Endothelial cell of umbilical vein (primary cell): ENCODE results near the gene SKI. TPM values are rescaled to one million over a fixed set of nuclear protein-coding genes. Genes with fewer than 3 reads are reported as not detected.

ENCODE experiments used
- BruUV-seq: library from RNA; stranded (reverse); fragments of 400-500 nt; replicated peaks from 2 replicates; lab custom pipeline; 2021; lab: Mats Ljungman, UMichigan
- CTCF ChIA-PET: fragments of 300-600, 350-600 bp; sonication (Branson Sonifier 250); formaldehyde crosslinking; loops from one replicate; lab custom pipeline; 2021; ENCODE audit warnings: antibody characterized with exemption, inconsistent platforms; lab: Charles Lee
- POLR2A ChIA-PET: fragments of 300-600, 350-600 bp; sonication (Branson Sonifier 250); formaldehyde crosslinking; loops from one replicate; lab custom pipeline; 2021; ENCODE audit warnings: antibody characterized with exemption, inconsistent platforms; lab: Charles Lee
- DNase-seq: peaks from one replicate; pipeline ENCODE4 v3.0.0-alpha.2; 2011; ENCODE audit warnings: low read depth, low spot score
- FAIRE-seq: peaks from 2 replicates; lab custom pipeline; 2011; peaks lifted over from hg19 to GRCh38; lab: Jason Lieb, UNC
- H2AFZ ChIP-seq: 2 replicates; pipeline ENCODE4 v1.6.0; 2012; ENCODE audit warnings: low read depth, low read length, control low read depth, inconsistent platforms
- H3K27ac ChIP-seq: 2 replicates; pipeline ENCODE4 v1.5.1; 2011; ENCODE audit warnings: low read depth, mild to moderate bottlenecking, control low read depth, low read length, moderate library complexity; ENCODE audit not compliant: insufficient read depth
- H3K27me3 ChIP-seq, 2 experiments: 2 replicates each; pipeline versions ENCODE4 v1.6.0 to v1.6.1; 2011; ENCODE audit warnings: low read length in 2 of 2, mixed read lengths in 1 of 2; ENCODE audit not compliant: control insufficient read depth in 2 of 2, insufficient read depth in 2 of 2
- H3K36me3 ChIP-seq, 2 experiments: 2 replicates in 1 of 2; 3 replicates in 1 of 2; pipeline ENCODE4 v1.5.1; 2011; ENCODE audit warnings: low read length in 2 of 2, mild to moderate bottlenecking in 1 of 2, moderate library complexity in 1 of 2; ENCODE audit not compliant: control insufficient read depth in 2 of 2, insufficient read depth in 2 of 2; ENCODE audit errors: extremely low read depth in 1 of 2
- H3K4me1 ChIP-seq: 3 replicates; pipeline ENCODE4 v1.5.1; 2011; ENCODE audit warnings: mild to moderate bottlenecking, low read length; ENCODE audit not compliant: control insufficient read depth, insufficient read depth; ENCODE audit errors: extremely low read depth
- H3K4me2 ChIP-seq: 2 replicates; pipeline ENCODE4 v1.6.1; 2011; ENCODE audit warnings: low read length, control low read depth, mixed read lengths; ENCODE audit not compliant: insufficient read depth
- H3K4me3 ChIP-seq, 3 experiments: fragments of 200-600 bp in 1 of 3; sonication (generic), shearing (Covaris generic) in 1 of 3; replicated peaks in 1 of 3; 2 replicates each; pipeline ENCODE4 v1.5.1; 2011 to 2016; ENCODE audit warnings: control low read depth in 3 of 3, low read length in 3 of 3, mild to moderate bottlenecking in 2 of 3, inconsistent platforms in 1 of 3, low read depth in 1 of 3, moderate library complexity in 1 of 3; ENCODE audit not compliant: insufficient read depth in 1 of 3
- H3K79me2 ChIP-seq: 2 replicates; pipeline ENCODE4 v1.6.0; 2012; ENCODE audit warnings: low read length, inconsistent platforms; ENCODE audit not compliant: control insufficient read depth, insufficient read depth
- H3K9ac ChIP-seq: replicated peaks from 2 replicates; pipeline ENCODE3; 2011; ENCODE audit warnings: low read length, control low read depth; ENCODE audit not compliant: insufficient read depth; ENCODE audit errors: extremely low read depth
- H3K9me1 ChIP-seq: replicated peaks from 3 replicates; pipeline ENCODE4 v1.6.0; 2011; ENCODE audit warnings: mild to moderate bottlenecking, low read length; ENCODE audit not compliant: control insufficient read depth, insufficient read depth; ENCODE audit errors: extremely low read depth
- H3K9me3 ChIP-seq: replicated peaks from 2 replicates; pipeline ENCODE4 v1.5.1; 2012; ENCODE audit warnings: low read length, inconsistent platforms; ENCODE audit not compliant: control insufficient read depth, insufficient read depth
- H4K20me1 ChIP-seq: replicated peaks from 2 replicates; pipeline ENCODE3; 2011; ENCODE audit warnings: mild to moderate bottlenecking, low read length; ENCODE audit not compliant: control insufficient read depth, insufficient read depth; ENCODE audit errors: extremely low read depth
- EZH2 ChIP-seq: IDR thresholded peaks from 2 replicates; pipeline ENCODE4 v1.6.1; 2012; ENCODE audit warnings: borderline replicate concordance, low read depth, mild to moderate bottlenecking, moderate library complexity, low read length, inconsistent platforms; ENCODE audit not compliant: severe bottlenecking
- FOS ChIP-seq: IDR thresholded peaks from 2 replicates; pipeline ENCODE4 v1.6.1; 2011; ENCODE audit warnings: mild to moderate bottlenecking, low read length, moderate library complexity, borderline replicate concordance; ENCODE audit not compliant: insufficient read depth
- GATA2 ChIP-seq: IDR thresholded peaks from 2 replicates; pipeline ENCODE4 v1.7.0; 2011; ENCODE audit warnings: low read depth, mild to moderate bottlenecking, moderate library complexity, mixed read lengths, low read length; ENCODE audit not compliant: insufficient read length, insufficient read depth
- JUN ChIP-seq: IDR thresholded peaks from 2 replicates; pipeline ENCODE4 v1.6.1; 2011; ENCODE audit warnings: borderline replicate concordance, low read depth; ENCODE audit not compliant: insufficient read length, insufficient read depth
- MYC ChIP-seq: IDR thresholded peaks from one replicate; pipeline ENCODE4 v1.6.1; 2011; ENCODE audit warnings: mild to moderate bottlenecking, low read depth, low read length
- POLR2A ChIP-seq: IDR thresholded peaks from 2 replicates; pipeline ENCODE4 v1.6.1; 2012; ENCODE audit warnings: low read depth, mild to moderate bottlenecking, control low read depth, low read length
- POLR2AphosphoS5 ChIP-seq: IDR thresholded peaks from 2 replicates; pipeline ENCODE4 v1.6.1; 2012; ENCODE audit warnings: low read depth, mild to moderate bottlenecking, control low read depth, low read length, moderate library complexity; ENCODE audit not compliant: insufficient read depth
- dilution Hi-C: fragments of 300-500 bp; cut with MboI; formaldehyde crosslinking; loops from one replicate; pipeline ENCODE4 v1.15.0; 2019; ENCODE audit warnings: low sequenced_read_pairs; ENCODE audit not compliant: extremely low pct_ligation_motif_present
- intact Hi-C: fragments of 100-400 bp; cut with micrococcal nuclease; formaldehyde crosslinking; loops from one replicate; pipeline ENCODE4 v1.10.0; 2022
- polyA plus RNA-seq, 4 experiments: library from polyadenylated mRNA; depleted of rRNA in 3 of 4; stranded (reverse) in 3 of 4; unstranded in 1 of 4; fragments of >200 nt; gene quantifications; 2 replicates each; pipeline versions ENCODE4 v1.2.1 to v1.2.3, GENCODE V29; 2011 to 2012; ENCODE audit warnings: missing spikeins in 1 of 4
- total RNA-seq: library from RNA; stranded (reverse); gene quantifications from 2 replicates; pipeline ENCODE4 v1.2.3, GENCODE V29; 2021
- TF ChIP-seq, protein P1 (sequence below): IDR thresholded peaks from 2 replicates; pipeline ENCODE4 v1.6.1; 2011; ENCODE audit not compliant: insufficient read depth, insufficient read length
- TF ChIP-seq, protein P2 (sequence below), 2 donors: IDR thresholded peaks; 1 replicate in 1 of 2; 2 replicates in 1 of 2; pipeline ENCODE4 v1.5.1; 2011; ENCODE audit warnings: low read length in 2 of 2, mild to moderate bottlenecking in 2 of 2, moderate library complexity in 2 of 2, control low read depth in 1 of 2, inconsistent platforms in 1 of 2, low read depth in 1 of 2; ENCODE audit not compliant: insufficient read depth in 1 of 2; ENCODE audit errors: extremely low read depth in 1 of 2

Gene SKI
- total and polyA plus RNA-seq, 2 donors (not counting 3 experiments of a cell fraction or from before 2014, with no cell fraction given): 11.6 to 80.3 TPM

DNA sequence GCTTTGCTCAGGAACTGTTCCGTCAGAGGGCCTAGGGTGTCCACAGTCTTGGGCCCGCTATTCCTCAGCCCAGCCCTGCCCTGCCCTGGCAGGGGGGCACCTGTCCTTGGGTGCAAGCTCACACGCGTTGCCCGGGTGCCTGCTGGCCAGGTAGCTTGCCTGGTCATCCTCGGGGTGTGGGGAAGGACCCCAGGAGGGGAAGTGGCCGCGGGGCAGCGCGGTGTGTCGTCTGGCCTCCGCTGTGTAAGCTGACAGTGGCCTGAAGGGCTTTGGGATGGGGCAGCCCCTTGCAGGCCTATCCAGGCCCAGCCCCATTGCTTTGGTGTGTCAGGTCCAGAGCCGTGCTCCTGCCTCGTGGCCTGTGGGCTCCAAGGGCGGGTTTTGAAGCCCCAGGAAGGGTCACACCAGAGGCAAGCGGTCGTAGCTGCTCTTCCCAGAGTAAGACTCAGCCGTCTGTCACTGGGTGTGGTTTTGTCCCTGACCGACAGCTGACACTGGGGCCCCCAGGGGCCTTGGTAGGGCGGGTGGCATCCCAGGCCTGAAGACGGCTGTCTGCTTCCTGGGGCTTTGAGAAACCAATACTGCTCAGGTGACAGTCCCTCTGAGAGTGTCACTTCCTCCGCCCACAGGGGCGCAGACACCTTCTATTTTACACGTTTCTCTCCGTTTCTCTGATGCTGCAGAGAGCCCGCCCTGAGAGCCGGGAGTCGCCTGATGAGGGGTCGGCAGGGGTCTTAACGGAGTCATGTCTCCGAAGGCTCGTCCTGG lies 72.1 kb downstream of the SKI start:
- CTCF ChIA-PET: interaction anchor here (1.0 to 2.0 kb wide), 8 partner anchors 9 to 81 kb away, joined by 3 to 10 read pairs (median 5); no protein-coding TSS in a partner anchor
- Histone ChIP-seq H3K4me2 (peak overlapping the region; percentile 55), H3K9ac (peak overlapping the region; percentile 63), H3K36me3 (peaks cover 4 to 14% of the 10 kb centered on the region in 2 experiments), H3K9me3 (no peaks in the 10 kb centered on the region), H3K27me3 (no peaks in the 10 kb centered on the region), H3K79me2 (peaks cover 75% of the 10 kb centered on the region), H4K20me1 (no peaks in the 10 kb centered on the region), H3K4me3 (no peak overlapping the region), H3K9me1 (no peaks in the 10 kb centered on the region), H3K27ac (peak overlapping the region; percentile 83), H2AFZ (no peak overlapping the region), H3K4me1 (peaks cover 27% of the 10 kb centered on the region)
- BruUV-seq: TSS peak; percentile 45
- no peak for DNase-seq
- intact Hi-C loops (loop anchor here (2.0 kb wide), 2 partner anchors 15 to 69 kb away; no protein-coding TSS in a partner anchor), dilution Hi-C loops (loop anchor here (10.0 kb wide), 1 partner anchor 85 kb away; no protein-coding TSS in a partner anchor)
- POLR2A ChIA-PET: interaction anchor here (0.8 to 1.2 kb wide), 2 partner anchors 10 to 71 kb away, joined by 3 to 5 read pairs; no protein-coding TSS in a partner anchor
- TF ChIP-seq GATA2 (no peak), POLR2AphosphoS5 (no peak), MYC (no peak), EZH2 (no peak), POLR2A (no peak), FOS (no peak), JUN (no peak)
- TF ChIP-seq, protein P1, sequence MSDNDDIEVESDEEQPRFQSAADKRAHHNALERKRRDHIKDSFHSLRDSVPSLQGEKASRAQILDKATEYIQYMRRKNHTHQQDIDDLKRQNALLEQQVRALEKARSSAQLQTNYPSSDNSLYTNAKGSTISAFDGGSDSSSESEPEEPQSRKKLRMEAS: no peak
- TF ChIP-seq, protein P2, sequence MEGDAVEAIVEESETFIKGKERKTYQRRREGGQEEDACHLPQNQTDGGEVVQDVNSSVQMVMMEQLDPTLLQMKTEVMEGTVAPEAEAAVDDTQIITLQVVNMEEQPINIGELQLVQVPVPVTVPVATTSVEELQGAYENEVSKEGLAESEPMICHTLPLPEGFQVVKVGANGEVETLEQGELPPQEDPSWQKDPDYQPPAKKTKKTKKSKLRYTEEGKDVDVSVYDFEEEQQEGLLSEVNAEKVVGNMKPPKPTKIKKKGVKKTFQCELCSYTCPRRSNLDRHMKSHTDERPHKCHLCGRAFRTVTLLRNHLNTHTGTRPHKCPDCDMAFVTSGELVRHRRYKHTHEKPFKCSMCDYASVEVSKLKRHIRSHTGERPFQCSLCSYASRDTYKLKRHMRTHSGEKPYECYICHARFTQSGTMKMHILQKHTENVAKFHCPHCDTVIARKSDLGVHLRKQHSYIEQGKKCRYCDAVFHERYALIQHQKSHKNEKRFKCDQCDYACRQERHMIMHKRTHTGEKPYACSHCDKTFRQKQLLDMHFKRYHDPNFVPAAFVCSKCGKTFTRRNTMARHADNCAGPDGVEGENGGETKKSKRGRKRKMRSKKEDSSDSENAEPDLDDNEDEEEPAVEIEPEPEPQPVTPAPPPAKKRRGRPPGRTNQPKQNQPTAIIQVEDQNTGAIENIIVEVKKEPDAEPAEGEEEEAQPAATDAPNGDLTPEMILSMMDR (IDR thresholded peaks at IDR 0.05; ENCODE audit: extremely low read depth in 1 of 2, insufficient read depth in 1 of 2, low read depth in 1 of 2, low read length in 2 of 2): no peak
- no peak for FAIRE-seq
